HepG2 (cell line): Measurements from ENCODE around the gene KCNJ5. TPM values are rescaled to one million over a fixed set of nuclear protein-coding genes. Genes with fewer than 3 reads are reported as not detected.

Experiments
- DPF2 ChIP-seq: sonication (generic); formaldehyde crosslinking; IDR thresholded peaks from 2 replicates; pipeline ENCODE4 v1.4.0; 2020; ENCODE audit warnings: mild to moderate bottlenecking, low read depth, missing genetic modification reagents, borderline replicate concordance
- GRHL1 ChIP-seq: sonication (generic); formaldehyde crosslinking; conservative IDR thresholded peaks from 2 replicates; pipeline ENCODE4 v1.8.0; 2022; ENCODE audit warnings: missing genetic modification reagents
- HNRNPH1 ChIP-seq: fragments of 200-400 bp; formaldehyde crosslinking; optimal IDR thresholded peaks from 2 replicates; pipeline ENCODE3; 2017; ENCODE audit warnings: mild to moderate bottlenecking, low read depth, low read length
- SMARCC2 ChIP-seq: fragments of 450-650 bp; IDR thresholded peaks from 2 replicates; pipeline ENCODE4 v1.6.1; 2017; ENCODE audit warnings: antibody characterized with exemption, mild to moderate bottlenecking
- ZBTB40 ChIP-seq, 2 experiments: fragments of 450-650 bp in 1 of 2; sonication (generic) in 1 of 2; formaldehyde crosslinking in 1 of 2; IDR thresholded peaks; 2 replicates each; pipeline versions ENCODE4 v1.6.1 to v1.8.0; 2016 to 2022; ENCODE audit warnings: antibody characterized with exemption in 1 of 2, mild to moderate bottlenecking in 1 of 2, missing genetic modification reagents in 1 of 2
- ZNF280B ChIP-seq: sonication (generic); formaldehyde crosslinking; IDR thresholded peaks from 2 replicates; pipeline ENCODE4 v1.5.0; 2020; ENCODE audit warnings: missing genetic modification reagents, mild to moderate bottlenecking, borderline replicate concordance
- polyA plus RNA-seq, 8 experiments: library from polyadenylated mRNA; depleted of rRNA in 3 of 8; stranded (reverse) in 7 of 8; unstranded in 1 of 8; fragments of >200 nt; fragmentation: Illumina TruSeq in 4 of 8; extraction: Trizol in 4 of 8; gene quantifications; 2 replicates each; pipeline versions ENCODE4 v1.2.1 to v1.2.3, GENCODE V29; 2011 to 2016; ENCODE audit warnings: low read depth in 4 of 8, missing spikeins in 1 of 8, mixed read lengths in 1 of 8; ENCODE audit not compliant: insufficient read depth in 1 of 8
- total RNA-seq, 5 experiments: library from RNA; depleted of rRNA; stranded (reverse); fragments of >200 nt; fragmentation: Illumina TruSeq; extraction: Trizol; gene quantifications; 2 replicates each; pipeline ENCODE4 v1.2.3, GENCODE V29; 2016; ENCODE audit warnings: low read depth in 1 of 5

The KCNJ5 gene
- total and polyA plus RNA-seq, 2 of the 13 experiments (the other 11 are each of a cell fraction or from before 2014, with no cell fraction given), result not detected

- no peak for TF ChIP-seq GRHL1 (CRISPR knock-in tag)
- no peak for TF ChIP-seq DPF2 (CRISPR knock-in tag)
- TF ChIP-seq ZBTB40 (IDR thresholded peaks at IDR 0.05), result no peak
- no peak for TF ChIP-seq ZBTB40 (CRISPR knock-in tag; IDR thresholded peaks at IDR 0.05)
- no peak for TF ChIP-seq SMARCC2
- TF ChIP-seq ZNF280B (CRISPR knock-in tag), result no peak
- TF ChIP-seq HNRNPH1, result no peak
Observed at GRCh38 chr11:128865490-128865889, 25.7 kb upstream of the KCNJ5 start (continued).
